ENCODE data around the gene SPTBN4. TPM values are rescaled to one million over a fixed set of nuclear protein-coding genes. Genes with fewer than 3 reads are reported as not detected.

Gene SPTBN4
- total RNA-seq, 2 donors from 2014 or later, result 0.79 to 2.0 TPM

GRCh38 chr19:40565355-40565754 lies 98.6 kb downstream of the SPTBN4 start:
- H3K9ac ChIP-seq (ENCODE audit: extremely low read depth, low read length, poor library complexity, severe bottlenecking), result no peak overlapping the region
- no peak overlapping the region for H3K27ac ChIP-seq (ENCODE audit: low read depth, low read length)
- Mint-ChIP-seq H3K4me3 (no peak overlapping the region), H3K27me3 (ENCODE audit: insufficient read depth) (peaks cover 94% of the 10 kb centered on the region), H3K36me3 (ENCODE audit: low read depth) (no peaks in the 10 kb centered on the region), H3K4me1 (peaks cover 4% of the 10 kb centered on the region), H3K9me3 (no peaks in the 10 kb centered on the region), H3K27ac (no peak overlapping the region)
- TF ChIP-seq CTCF (conservative IDR thresholded peaks at IDR 0.05), result no peak
- no peaks in the 10 kb centered on the region for H3K9me3 ChIP-seq (ENCODE audit: control insufficient read depth, low read length)
- H3K27me3 ChIP-seq (ENCODE audit: control insufficient read depth, insufficient read depth, low read length, poor library complexity, severe bottlenecking), result peaks cover 80% of the 10 kb centered on the region
- H3K4me1 ChIP-seq (ENCODE audit: control insufficient read depth, insufficient read depth, low read length), result no peaks in the 10 kb centered on the region
- no peaks in the 10 kb centered on the region for H3K36me3 ChIP-seq (ENCODE audit: control insufficient read depth, insufficient read depth, low read length)
- DNase-seq, result no peak
- 60 to 87% methylated on average over 1 to 7 of the region's 7 CpGs for WGBS, 2 experiments (ENCODE audit: insufficient coverage in 1 of 2, insufficient read length in 1 of 2)
- H3K4me3 ChIP-seq (ENCODE audit: low read length), result no peak overlapping the region

GRCh38 chr19:40565910-40566495 lies 99.2 kb downstream of the SPTBN4 start:
- peaks cover 5% of the 10 kb centered on the region for H3K4me1 Mint-ChIP-seq
- H3K4me3 Mint-ChIP-seq, result no peak overlapping the region
- H3K36me3 Mint-ChIP-seq (ENCODE audit: low read depth), result no peaks in the 10 kb centered on the region
- H3K27ac ChIP-seq (ENCODE audit: low read depth, low read length), result no peak overlapping the region
- no peak for DNase-seq
- 89 to 100% methylated on average over 1 to 14 of the region's 14 CpGs for WGBS, 2 experiments (ENCODE audit: insufficient coverage in 1 of 2, insufficient read length in 1 of 2)
- no peak overlapping the region for H3K4me3 ChIP-seq (ENCODE audit: low read length)
- peaks cover 89% of the 10 kb centered on the region for H3K27me3 Mint-ChIP-seq (ENCODE audit: insufficient read depth)
- no peak overlapping the region for H3K27ac Mint-ChIP-seq
- H3K9me3 Mint-ChIP-seq, result peaks cover 2% of the 10 kb centered on the region
- H3K27me3 ChIP-seq (ENCODE audit: control insufficient read depth, insufficient read depth, low read length, poor library complexity, severe bottlenecking), result peaks cover 75% of the 10 kb centered on the region
- no peaks in the 10 kb centered on the region for H3K36me3 ChIP-seq (ENCODE audit: control insufficient read depth, insufficient read depth, low read length)
- no peaks in the 10 kb centered on the region for H3K9me3 ChIP-seq (ENCODE audit: control insufficient read depth, low read length)
- TF ChIP-seq CTCF (conservative IDR thresholded peaks at IDR 0.05), result no peak
- H3K9ac ChIP-seq (ENCODE audit: extremely low read depth, low read length, poor library complexity, severe bottlenecking), result no peak overlapping the region
- no peaks in the 10 kb centered on the region for H3K4me1 ChIP-seq (ENCODE audit: control insufficient read depth, insufficient read depth, low read length)

- no peaks in the 10 kb centered on the region for H3K9me3 ChIP-seq (ENCODE audit: control insufficient read depth, low read length)
- H3K4me3 Mint-ChIP-seq, result no peak overlapping the region
- H3K4me1 Mint-ChIP-seq, result peaks cover 5% of the 10 kb centered on the region
- no peaks in the 10 kb centered on the region for H3K36me3 Mint-ChIP-seq (ENCODE audit: low read depth)
- no peaks in the 10 kb centered on the region for H3K4me1 ChIP-seq (ENCODE audit: control insufficient read depth, insufficient read depth, low read length)
- H3K27me3 ChIP-seq (ENCODE audit: control insufficient read depth, insufficient read depth, low read length, poor library complexity, severe bottlenecking), result peaks cover 75% of the 10 kb centered on the region
- no peak for DNase-seq
- H3K36me3 ChIP-seq (ENCODE audit: control insufficient read depth, insufficient read depth, low read length), result no peaks in the 10 kb centered on the region
- H3K27ac Mint-ChIP-seq, result no peak overlapping the region
- no peak overlapping the region for H3K27ac ChIP-seq (ENCODE audit: low read depth, low read length)
- TF ChIP-seq CTCF (conservative IDR thresholded peaks at IDR 0.05), result no peak
- 41 to 57% methylated on average over 8 to 19 of the region's 20 CpGs for WGBS, 2 experiments (ENCODE audit: insufficient coverage in 1 of 2, insufficient read length in 1 of 2)
- H3K9me3 Mint-ChIP-seq, result peaks cover 3% of the 10 kb centered on the region
- peaks cover 84% of the 10 kb centered on the region for H3K27me3 Mint-ChIP-seq (ENCODE audit: insufficient read depth)
- no peak overlapping the region for H3K4me3 ChIP-seq (ENCODE audit: low read length)
- H3K9ac ChIP-seq (ENCODE audit: extremely low read depth, low read length, poor library complexity, severe bottlenecking), result no peak overlapping the region
Measured at GRCh38 chr19:40567040-40567749, 100.4 kb downstream of the SPTBN4 start.

Data from endodermal cell (in vitro differentiated cells).